D341Med (cell line): ENCODE measurements around the gene CCN6.
"Not testable (repeated sequence)": the region's sequence is repeated elsewhere in the genome, so short reads cannot be mapped to it uniquely, and the experiment has no call there.

Source experiments
- DNase-seq: peaks from one replicate; pipeline ENCODE4 v3.0.0; 2012; ENCODE audit warnings: low spot score

CCN6 gene

GRCh38 chr6:112030206-112030960, 23.5 kb upstream of the CCN6 start:
- no peak for DNase-seq

- DNase-seq = no peak
Observed at GRCh38 chr6:112030961-112031660, 22.8 kb upstream of the CCN6 start.

- no peak for DNase-seq
Observed at GRCh38 chr6:112031960-112032359, 21.9 kb upstream of the CCN6 start.

GRCh38 chr6:112032728-112033127, 21.2 kb upstream of the CCN6 start:
- DNase-seq = no peak

GRCh38 chr6:112033791-112034615, 19.9 kb upstream of the CCN6 start:
- DNase-seq = no peak

- no peak for DNase-seq
Observed at GRCh38 chr6:112034616-112034995, 19.3 kb upstream of the CCN6 start.

- no peak for DNase-seq
Observed at GRCh38 chr6:112036088-112036637, 17.7 kb upstream of the CCN6 start.

GRCh38 chr6:112037783-112038216, 16.1 kb upstream of the CCN6 start:
- DNase-seq = no peak

- DNase-seq = no peak
Observed at GRCh38 chr6:112038268-112038667, 15.6 kb upstream of the CCN6 start.

- no peak for DNase-seq
Observed at GRCh38 chr6:112038756-112039430, 15.0 kb upstream of the CCN6 start.

GRCh38 chr6:112039431-112039770, 14.5 kb upstream of the CCN6 start:
- no peak for DNase-seq

GRCh38 chr6:112040956-112041355, 12.9 kb upstream of the CCN6 start:
- DNase-seq = no peak

- DNase-seq = no peak
Observed at GRCh38 chr6:112041535-112041934, 12.4 kb upstream of the CCN6 start.

- peak; percentile 93 for DNase-seq
Observed at GRCh38 chr6:112043032-112044007, 10.6 kb upstream of the CCN6 start.

- DNase-seq = no peak
Observed at GRCh38 chr6:112044196-112044595, 9.7 kb upstream of the CCN6 start.

- DNase-seq = no peak
Observed at GRCh38 chr6:112044856-112045255, 9.0 kb upstream of the CCN6 start.

GRCh38 chr6:112047523-112047922, 6.4 kb upstream of the CCN6 start:
- not testable (repeated sequence) for DNase-seq

GRCh38 chr6:112049026-112049799, 4.7 kb upstream of the CCN6 start:
- no peak for DNase-seq

GRCh38 chr6:112049996-112050395, 3.9 kb upstream of the CCN6 start:
- no peak for DNase-seq

GRCh38 chr6:112050429-112050828, 3.5 kb upstream of the CCN6 start:
- DNase-seq = no peak
